ENCODE measurements around the gene TSPAN18.

- TF ChIP-seq POLR2AphosphoS5 (IDR thresholded peaks at IDR 0.05) (no peak), POLR2A (IDR thresholded peaks at IDR 0.05; ENCODE audit: low read depth) (no peak), CTCF (IDR thresholded peaks at IDR 0.05) (no peak)
Observed at GRCh38 chr11:44859528-44859925, 132.8 kb downstream of the TSPAN18 start.
